Activated T-helper 2 cell treated with anti-CD3 and anti-CD28 coated beads, Interferon-gamma antibody, Interleukin-2, Interleukin-4, amounts not matched to agents 10 μg/mL and 5 μg/mL and 100 μg/mL, durations not matched to agents 14 hours and 24 hours and 36 hours (primary cell): ENCODE results near the gene SLC25A29. TPM values are rescaled to one million over a fixed set of nuclear protein-coding genes. Genes with fewer than 3 reads are reported as not detected.

ENCODE experiments used
- DNase-seq: peaks from one replicate; pipeline ENCODE4 v3.0.0; 2021; ENCODE audit warnings: low spot score
- H3K27ac Mint-ChIP-seq: one replicate; pipeline ENCODE4 v1.8.0; 2021; ENCODE audit warnings: mixed read lengths
- H3K27me3 Mint-ChIP-seq: one replicate; pipeline ENCODE4 v1.8.0; 2021; ENCODE audit warnings: low read depth, mixed read lengths
- H3K36me3 Mint-ChIP-seq: one replicate; pipeline ENCODE4 v1.8.0; 2021; ENCODE audit warnings: low read depth, mixed read lengths
- H3K4me1 Mint-ChIP-seq: one replicate; pipeline ENCODE4 v1.8.0; 2021; ENCODE audit warnings: low read depth, mixed read lengths
- H3K4me3 Mint-ChIP-seq: one replicate; pipeline ENCODE4 v1.8.0; 2021; ENCODE audit warnings: low read depth, mild to moderate bottlenecking, moderate library complexity, mixed read lengths
- H3K9me3 Mint-ChIP-seq: one replicate; pipeline ENCODE4 v1.8.0; 2021; ENCODE audit warnings: mixed read lengths
- intact Hi-C: fragments of 100-400 bp; cut with micrococcal nuclease; formaldehyde crosslinking; loops from one replicate; pipeline ENCODE4 v1.15.1; 2023
- total RNA-seq: library from RNA; stranded (reverse); gene quantifications from 2 replicates; pipeline ENCODE4 v1.2.3, GENCODE V29; 2022

The SLC25A29 gene
- total RNA-seq, 1 donor from 2014 or later: 37.0 TPM

GRCh38 chr14:100327128-100327527, 20.9 kb upstream of the SLC25A29 start:
- DNase-seq: no peak
- no peak overlapping the region for H3K4me3 Mint-ChIP-seq
- H3K27ac Mint-ChIP-seq: no peak overlapping the region
- H3K9me3 Mint-ChIP-seq: no peaks in the 10 kb centered on the region
- no peaks in the 10 kb centered on the region for H3K36me3 Mint-ChIP-seq
- H3K27me3 Mint-ChIP-seq: no peaks in the 10 kb centered on the region
- no peaks in the 10 kb centered on the region for H3K4me1 Mint-ChIP-seq
- intact Hi-C loops: no loop called here

- H3K36me3 Mint-ChIP-seq: no peaks in the 10 kb centered on the region
- no peaks in the 10 kb centered on the region for H3K27me3 Mint-ChIP-seq
- DNase-seq: no peak
- H3K4me3 Mint-ChIP-seq: no peak overlapping the region
- H3K9me3 Mint-ChIP-seq: no peaks in the 10 kb centered on the region
- intact Hi-C loops: no loop called here
- H3K27ac Mint-ChIP-seq: no peak overlapping the region
- H3K4me1 Mint-ChIP-seq: no peaks in the 10 kb centered on the region
These were observed 19.7 kb upstream of the SLC25A29 start for GRCh38 chr14:100325958-100326357.

- intact Hi-C loops: no loop called here
- no peaks in the 10 kb centered on the region for H3K27me3 Mint-ChIP-seq
These were observed 19.0 kb upstream of the SLC25A29 start for GRCh38 chr14:100325231-100325632.

GRCh38 chr14:100323942-100324307, 17.7 kb upstream of the SLC25A29 start:
- peaks cover 1% of the 10 kb centered on the region for H3K4me1 Mint-ChIP-seq
- no peaks in the 10 kb centered on the region for H3K27me3 Mint-ChIP-seq
- H3K36me3 Mint-ChIP-seq: no peaks in the 10 kb centered on the region
- no peaks in the 10 kb centered on the region for H3K9me3 Mint-ChIP-seq
- no peak overlapping the region for H3K27ac Mint-ChIP-seq
- no peak overlapping the region for H3K4me3 Mint-ChIP-seq
- no peak for DNase-seq
- intact Hi-C loops: no loop called here

More at GRCh38 chr14:100325231-100325632, 19.0 kb upstream of the SLC25A29 start:
- no peak overlapping the region for H3K27ac Mint-ChIP-seq
- H3K4me3 Mint-ChIP-seq: no peak overlapping the region
- no peak for DNase-seq
- peaks cover 1% of the 10 kb centered on the region for H3K4me1 Mint-ChIP-seq
- H3K9me3 Mint-ChIP-seq: no peaks in the 10 kb centered on the region
- no peaks in the 10 kb centered on the region for H3K36me3 Mint-ChIP-seq

GRCh38 chr14:100323121-100323941, 17.1 kb upstream of the SLC25A29 start, which contains the start of gene SLC25A47:
Gene SLC25A47 (plus strand): TSS chr14:100323339. CDS start chr14:100323415, 76 bp downstream.
- no peak within 1 kb of the TSS for H3K27ac Mint-ChIP-seq
- intact Hi-C loops: no loop called here
- no peaks in the 10 kb centered on the region for H3K9me3 Mint-ChIP-seq
- H3K27me3 Mint-ChIP-seq: no peaks in the 10 kb centered on the region
- H3K4me3 Mint-ChIP-seq: no peak within 1 kb of the TSS
- H3K4me1 Mint-ChIP-seq: peaks cover 1% of the 10 kb centered on the region
- H3K36me3 Mint-ChIP-seq: no peaks in the 10 kb centered on the region
- no peak for DNase-seq

GRCh38 chr14:100322138-100322957, 16.1 kb upstream of the SLC25A29 start:
- H3K4me1 Mint-ChIP-seq: peaks cover 5% of the 10 kb centered on the region
- H3K9me3 Mint-ChIP-seq: no peaks in the 10 kb centered on the region
- no peak overlapping the region for H3K4me3 Mint-ChIP-seq
- DNase-seq: no peak
- no peak overlapping the region for H3K27ac Mint-ChIP-seq
- no peaks in the 10 kb centered on the region for H3K27me3 Mint-ChIP-seq
- intact Hi-C loops: no loop called here
- no peaks in the 10 kb centered on the region for H3K36me3 Mint-ChIP-seq

- no peak for DNase-seq
- H3K9me3 Mint-ChIP-seq: no peaks in the 10 kb centered on the region
- H3K4me1 Mint-ChIP-seq: peaks cover 5% of the 10 kb centered on the region
- no peak overlapping the region for H3K4me3 Mint-ChIP-seq
- no peaks in the 10 kb centered on the region for H3K36me3 Mint-ChIP-seq
- no peak overlapping the region for H3K27ac Mint-ChIP-seq
- no peaks in the 10 kb centered on the region for H3K27me3 Mint-ChIP-seq
- intact Hi-C loops: no loop called here
These were observed 15.4 kb upstream of the SLC25A29 start for GRCh38 chr14:100321473-100322137.

GRCh38 chr14:100320157-100320856, 14.1 kb upstream of the SLC25A29 start:
- no peaks in the 10 kb centered on the region for H3K27me3 Mint-ChIP-seq
- peaks cover 5% of the 10 kb centered on the region for H3K4me1 Mint-ChIP-seq
- no peak overlapping the region for H3K27ac Mint-ChIP-seq
- H3K4me3 Mint-ChIP-seq: no peak overlapping the region
- DNase-seq: no peak
- H3K9me3 Mint-ChIP-seq: no peaks in the 10 kb centered on the region
- no peaks in the 10 kb centered on the region for H3K36me3 Mint-ChIP-seq
- intact Hi-C loops: no loop called here

GRCh38 chr14:100317912-100318808, 11.9 kb upstream of the SLC25A29 start:
- Mint-ChIP-seq H3K27me3 (no peaks in the 10 kb centered on the region), H3K27ac (no peak overlapping the region), H3K4me3 (peak overlapping the region; percentile 39), H3K4me1 (peaks cover 5% of the 10 kb centered on the region), H3K9me3 (no peaks in the 10 kb centered on the region), H3K36me3 (no peaks in the 10 kb centered on the region)
- intact Hi-C loops: no loop called here
- peak; percentile 48 for DNase-seq

- Mint-ChIP-seq H3K9me3 (no peaks in the 10 kb centered on the region), H3K36me3 (no peaks in the 10 kb centered on the region), H3K4me3 (no peak overlapping the region), H3K4me1 (peaks cover 5% of the 10 kb centered on the region), H3K27me3 (peaks cover 4% of the 10 kb centered on the region), H3K27ac (no peak overlapping the region)
- no peak for DNase-seq
- intact Hi-C loops: no loop called here
These were observed 11.1 kb upstream of the SLC25A29 start for GRCh38 chr14:100317389-100317788.

GRCh38 chr14:100314724-100315123, 8.5 kb upstream of the SLC25A29 start:
- DNase-seq: no peak
- H3K27ac Mint-ChIP-seq: no peak overlapping the region
- no peak overlapping the region for H3K4me3 Mint-ChIP-seq
- peaks cover 5% of the 10 kb centered on the region for H3K27me3 Mint-ChIP-seq
- H3K36me3 Mint-ChIP-seq: no peaks in the 10 kb centered on the region
- no peaks in the 10 kb centered on the region for H3K9me3 Mint-ChIP-seq
- intact Hi-C loops: no loop called here
- peaks cover 3% of the 10 kb centered on the region for H3K4me1 Mint-ChIP-seq
